Measurements from ENCODE around the gene MTX1. TPM values are rescaled to one million over a fixed set of nuclear protein-coding genes. Genes with fewer than 3 reads are reported as not detected.

Gene MTX1
- polyA plus RNA-seq, 1 donor (not counting 4 experiments of a cell fraction or from before 2014, with no cell fraction given): 43.4 TPM

- H3K4me1 ChIP-seq (ENCODE audit: control insufficient read depth, extremely low read depth, insufficient read depth, low read length): peaks cover 24% of the 10 kb centered on the region
- TF ChIP-seq EZH2 (IDR thresholded peaks at IDR 0.05; ENCODE audit: low read length) (no peak), CTCF (optimal IDR thresholded peaks at IDR 0.05 in 1 of 3, IDR thresholded peaks at IDR 0.05 in 1 of 3, conservative IDR thresholded peaks at IDR 0.05 in 1 of 3; ENCODE audit: extremely low read depth in 1 of 3, insufficient read depth in 2 of 3, low read length in 3 of 3) (no peak)
- H2AFZ ChIP-seq (ENCODE audit: control insufficient read depth, low read length): no peak overlapping the region
- H3K9ac ChIP-seq (ENCODE audit: control insufficient read depth, extremely low read depth, insufficient read depth, low read length): peak overlapping the region; percentile 50
- H3K27ac ChIP-seq (ENCODE audit: control insufficient read depth, insufficient read depth, low read length): peak overlapping the region; percentile 26
- DNase-seq (ENCODE audit: low read depth, low spot score) (no peak), FAIRE-seq (no peak)
- H3K4me2 ChIP-seq (ENCODE audit: control insufficient read depth, extremely low read depth, insufficient read depth, low read depth, low read length): peak overlapping the region; percentile 79
- no peaks in the 10 kb centered on the region for H3K9me1 ChIP-seq (ENCODE audit: control insufficient read depth, extremely low read depth, insufficient read depth, low read length)
- peaks cover 2 to 6% of the 10 kb centered on the region in 2 experiments for H3K36me3 ChIP-seq (ENCODE audit: control insufficient read depth in 2 of 2, extremely low read depth in 1 of 2, insufficient read depth in 2 of 2, low read length in 2 of 2)
- no peaks in the 10 kb centered on the region for H3K79me2 ChIP-seq (ENCODE audit: control insufficient read depth, insufficient read depth, low read length)
- dilution Hi-C loops (cut with MboI; ENCODE audit: extremely low pct_ligation_motif_present, low sequenced_read_pairs): no loop called here
- H3K27me3 ChIP-seq (ENCODE audit: control insufficient read depth, extremely low read depth, insufficient read depth, low read length): no peaks in the 10 kb centered on the region
- H3K9me3 ChIP-seq (ENCODE audit: control insufficient read depth, low read depth, low read length): no peaks in the 10 kb centered on the region
- H3K4me3 ChIP-seq (ENCODE audit: control insufficient read depth in 2 of 3, extremely low read depth in 1 of 3, insufficient read depth in 2 of 3, low read depth in 1 of 3, low read length in 3 of 3): peak overlapping the region; percentile 44 to 61 (median 60)
- no peaks in the 10 kb centered on the region for H4K20me1 ChIP-seq (ENCODE audit: control insufficient read depth, extremely low read depth, insufficient read depth, low read length)
Observed at GRCh38 chr1:155195201-155196102, 13.0 kb upstream of the MTX1 start.

GRCh38 chr1:155196103-155196892 lies 12.2 kb upstream of the MTX1 start:
- Histone ChIP-seq H3K27ac (ENCODE audit: control insufficient read depth, insufficient read depth, low read length) (no peak overlapping the region), H3K4me3 (ENCODE audit: control insufficient read depth in 2 of 3, extremely low read depth in 1 of 3, insufficient read depth in 2 of 3, low read depth in 1 of 3, low read length in 3 of 3) (no peak overlapping the region), H2AFZ (ENCODE audit: control insufficient read depth, low read length) (no peak overlapping the region), H4K20me1 (ENCODE audit: control insufficient read depth, extremely low read depth, insufficient read depth, low read length) (no peaks in the 10 kb centered on the region), H3K9ac (ENCODE audit: control insufficient read depth, extremely low read depth, insufficient read depth, low read length) (no peak overlapping the region), H3K4me1 (ENCODE audit: control insufficient read depth, extremely low read depth, insufficient read depth, low read length) (peaks cover 24% of the 10 kb centered on the region), H3K79me2 (ENCODE audit: control insufficient read depth, insufficient read depth, low read length) (no peaks in the 10 kb centered on the region), H3K4me2 (ENCODE audit: control insufficient read depth, extremely low read depth, insufficient read depth, low read depth, low read length) (no peak overlapping the region), H3K9me3 (ENCODE audit: control insufficient read depth, low read depth, low read length) (no peaks in the 10 kb centered on the region), H3K9me1 (ENCODE audit: control insufficient read depth, extremely low read depth, insufficient read depth, low read length) (no peaks in the 10 kb centered on the region), H3K36me3 (ENCODE audit: control insufficient read depth in 2 of 2, extremely low read depth in 1 of 2, insufficient read depth in 2 of 2, low read length in 2 of 2) (peaks cover 2 to 6% of the 10 kb centered on the region in 2 experiments), H3K27me3 (ENCODE audit: control insufficient read depth, extremely low read depth, insufficient read depth, low read length) (no peaks in the 10 kb centered on the region)
- dilution Hi-C loops (cut with MboI; ENCODE audit: extremely low pct_ligation_motif_present, low sequenced_read_pairs): no loop called here
- no peak for FAIRE-seq
- TF ChIP-seq CTCF (optimal IDR thresholded peaks at IDR 0.05 in 1 of 3, IDR thresholded peaks at IDR 0.05 in 1 of 3, conservative IDR thresholded peaks at IDR 0.05 in 1 of 3; ENCODE audit: extremely low read depth in 1 of 3, insufficient read depth in 2 of 3, low read length in 3 of 3): no peak
- no peak for TF ChIP-seq EZH2 (IDR thresholded peaks at IDR 0.05; ENCODE audit: low read length)
- DNase-seq (ENCODE audit: low read depth, low spot score): no peak

Data from keratinocyte (primary cell).